Fibroblast of lung (primary cell): ENCODE measurements around the gene PDCD10. TPM values are rescaled to one million over a fixed set of nuclear protein-coding genes. Genes with fewer than 3 reads are reported as not detected.

Experiments used
- DNase-seq, 2 donors: peaks; one replicate each; pipeline versions ENCODE4 v3.0.0 to v3.0.0-alpha.2; 2010; ENCODE audit warnings: low read depth in 2 of 2
- H2AFZ ChIP-seq: 2 replicates; pipeline ENCODE4 v1.5.1; 2012; ENCODE audit warnings: low read length, control low read depth, inconsistent platforms
- H3K27ac ChIP-seq: 2 replicates; pipeline ENCODE4 v1.5.1; 2011; ENCODE audit warnings: low read length, control low read depth; ENCODE audit not compliant: insufficient read depth
- H3K27me3 ChIP-seq: 2 replicates; pipeline ENCODE4 v1.5.1; 2011; ENCODE audit warnings: mild to moderate bottlenecking, low read length; ENCODE audit not compliant: control insufficient read depth, insufficient read depth
- H3K36me3 ChIP-seq: 2 replicates; pipeline ENCODE4 v1.5.1; 2011; ENCODE audit warnings: low read length; ENCODE audit not compliant: control insufficient read depth, insufficient read depth
- H3K4me1 ChIP-seq: 2 replicates; pipeline ENCODE4 v1.5.1; 2011; ENCODE audit warnings: low read length; ENCODE audit not compliant: control insufficient read depth, insufficient read depth; ENCODE audit errors: extremely low read depth
- H3K4me2 ChIP-seq: 2 replicates; pipeline ENCODE4 v1.5.1; 2011; ENCODE audit warnings: low read length, control low read depth; ENCODE audit not compliant: insufficient read depth; ENCODE audit errors: extremely low read depth
- H3K4me3 ChIP-seq, 4 experiments: fragments of 200-600 bp in 1 of 4; sonication (generic) in 1 of 4; replicated peaks in 1 of 4; 2 replicates each; pipeline ENCODE4 v1.5.1; 2011 to 2016; ENCODE audit warnings: low read length in 4 of 4, low read depth in 3 of 4, mild to moderate bottlenecking in 3 of 4, control low read depth in 2 of 4, inconsistent platforms in 1 of 4, mixed read lengths in 1 of 4; ENCODE audit not compliant: insufficient read depth in 1 of 4; ENCODE audit errors: control extremely low read depth in 1 of 4
- H3K79me2 ChIP-seq: 2 replicates; pipeline ENCODE4 v1.5.1; 2012; ENCODE audit warnings: mild to moderate bottlenecking, low read length, inconsistent platforms; ENCODE audit not compliant: control insufficient read depth, insufficient read depth
- H3K9ac ChIP-seq: 2 replicates; pipeline ENCODE4 v1.5.1; 2011; ENCODE audit warnings: mild to moderate bottlenecking, low read length, control low read depth; ENCODE audit not compliant: insufficient read depth
- H3K9me3 ChIP-seq: 2 replicates; pipeline ENCODE4 v1.5.1; 2012; ENCODE audit warnings: low read depth, low read length; ENCODE audit not compliant: control insufficient read depth, insufficient read depth
- H4K20me1 ChIP-seq: 2 replicates; pipeline ENCODE4 v1.5.1; 2011; ENCODE audit warnings: low read length; ENCODE audit not compliant: control insufficient read depth, insufficient read depth; ENCODE audit errors: extremely low read depth
- CTCF ChIP-seq, 2 donors: IDR thresholded peaks in 1 of 2; conservative IDR thresholded peaks in 1 of 2; 1 replicate in 1 of 2; 2 replicates in 1 of 2; pipeline ENCODE4 v1.5.1; 2011 to 2012; ENCODE audit warnings: low read length in 2 of 2, control low read depth in 1 of 2, inconsistent platforms in 1 of 2, low read depth in 1 of 2, mild to moderate bottlenecking in 1 of 2
- EZH2 ChIP-seq: IDR thresholded peaks from 2 replicates; pipeline ENCODE4 v1.5.1; 2012; ENCODE audit warnings: low read length, control low read depth, mild to moderate bottlenecking; ENCODE audit errors: missing control alignments
- polyA plus RNA-seq, 2 donors: library from polyadenylated mRNA; depleted of rRNA in 1 of 2; stranded (reverse) in 1 of 2; unstranded in 1 of 2; fragments of >200 nt; gene quantifications; 2 replicates each; pipeline ENCODE4 v1.2.1, GENCODE V29; 2011 to 2012; ENCODE audit warnings: missing spikeins in 1 of 2
- total RNA-seq: library from RNA; depleted of rRNA; stranded (reverse); fragments of >200 nt; gene quantifications from 2 replicates; pipeline ENCODE4 v1.2.1, GENCODE V29; 2014

PDCD10 gene
- total and polyA plus RNA-seq, 2 donors (not counting 1 experiment from before 2014, with no cell fraction given): 46.6 to 90.4 TPM

- Histone ChIP-seq H3K9me3 (no peaks in the 10 kb centered on the region), H2AFZ (no peak overlapping the region), H3K79me2 (no peaks in the 10 kb centered on the region), H3K4me3 (no peak overlapping the region), H3K9ac (no peak overlapping the region), H3K36me3 (peaks cover 3% of the 10 kb centered on the region), H3K4me1 (no peaks in the 10 kb centered on the region), H3K27ac (no peak overlapping the region), H3K27me3 (no peaks in the 10 kb centered on the region), H4K20me1 (no peaks in the 10 kb centered on the region), H3K4me2 (no peak overlapping the region)
- no peak for DNase-seq
- no peak for TF ChIP-seq CTCF (conservative IDR thresholded peaks at IDR 0.05 in 1 of 2, IDR thresholded peaks at IDR 0.05 in 1 of 2; ENCODE audit: low read depth in 1 of 2, low read length in 2 of 2)
- no peak for TF ChIP-seq EZH2
Measured at GRCh38 chr3:167679526-167679925, 55.2 kb downstream of the PDCD10 start.

- Histone ChIP-seq H3K4me3 (no peak overlapping the region), H3K27ac (no peak overlapping the region), H3K79me2 (no peaks in the 10 kb centered on the region), H3K9me3 (no peaks in the 10 kb centered on the region), H4K20me1 (no peaks in the 10 kb centered on the region), H2AFZ (no peak overlapping the region), H3K4me1 (no peaks in the 10 kb centered on the region), H3K9ac (no peak overlapping the region), H3K4me2 (no peak overlapping the region), H3K27me3 (no peaks in the 10 kb centered on the region), H3K36me3 (peaks cover 3% of the 10 kb centered on the region)
- TF ChIP-seq EZH2: no peak
- TF ChIP-seq CTCF (conservative IDR thresholded peaks at IDR 0.05 in 1 of 2, IDR thresholded peaks at IDR 0.05 in 1 of 2; ENCODE audit: low read depth in 1 of 2, low read length in 2 of 2): no peak
- peak in 1 of 2 donors; percentile 18 for DNase-seq
Measured at GRCh38 chr3:167675848-167676247, 58.8 kb downstream of the PDCD10 start.

GRCh38 chr3:167673221-167673620, 61.5 kb downstream of the PDCD10 start:
- Histone ChIP-seq H3K4me3 (no peak overlapping the region), H3K4me1 (no peaks in the 10 kb centered on the region), H3K4me2 (no peak overlapping the region), H3K9ac (no peak overlapping the region), H3K36me3 (peaks cover 3% of the 10 kb centered on the region), H4K20me1 (no peaks in the 10 kb centered on the region), H3K9me3 (no peaks in the 10 kb centered on the region), H3K79me2 (no peaks in the 10 kb centered on the region), H3K27me3 (no peaks in the 10 kb centered on the region), H3K27ac (no peak overlapping the region), H2AFZ (no peak overlapping the region)
- DNase-seq: no peak
- TF ChIP-seq EZH2 (no peak), CTCF (conservative IDR thresholded peaks at IDR 0.05 in 1 of 2, IDR thresholded peaks at IDR 0.05 in 1 of 2; ENCODE audit: low read depth in 1 of 2, low read length in 2 of 2) (no peak)
